NCI-H1105 (cell line): ENCODE data around the gene ZSCAN5C.
"Not testable (repeated sequence)": the region's sequence is repeated elsewhere in the genome, so short reads cannot be mapped to it uniquely, and the experiment has no call there.

Experiments
- DNase-seq: peaks from one replicate; lab custom pipeline; 2025; lab: John Stamatoyannopoulos, UW

The ZSCAN5C gene

GRCh38 chr19:56191711-56192110 lies 10.4 kb upstream of the ZSCAN5C start:
- no peak for DNase-seq

DNA sequence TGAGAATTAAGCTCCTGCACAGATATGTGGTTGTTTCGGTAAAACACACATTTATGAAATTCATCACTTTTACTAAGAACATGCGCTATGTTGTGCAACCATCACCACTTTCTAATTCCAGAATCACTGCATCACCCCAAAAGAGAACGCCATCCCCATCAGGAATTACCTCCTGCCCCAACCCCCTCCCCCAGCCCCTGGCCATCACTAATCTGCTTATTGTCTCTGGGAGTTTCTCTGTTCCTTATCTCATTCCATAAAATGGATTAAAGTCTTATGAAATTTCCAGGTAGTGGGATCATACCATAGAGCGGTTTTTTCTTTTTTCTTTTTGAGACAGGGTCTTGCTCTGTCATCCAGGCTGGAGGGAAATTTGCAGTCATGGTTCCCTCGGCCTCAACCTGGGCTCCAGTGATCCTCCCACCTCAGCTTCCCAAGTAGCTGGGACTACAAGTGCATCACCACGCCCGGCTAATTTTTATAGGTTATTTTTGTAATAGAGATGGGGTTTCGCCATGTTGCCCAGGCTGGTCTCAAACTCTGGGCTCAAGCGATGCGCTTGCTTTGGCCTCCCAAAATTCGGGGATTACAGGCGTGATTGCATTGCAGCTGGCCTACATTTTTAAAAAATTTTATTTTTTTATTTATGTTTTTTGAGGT lies 8.0 kb upstream of the ZSCAN5C start:
- DNase-seq: no peak

- DNase-seq: not testable (repeated sequence)
Observed at GRCh38 chr19:56197646-56198045, 4.4 kb upstream of the ZSCAN5C start, which contains the start of gene ZSCAN5B. Gene ZSCAN5B, minus strand, starts transcription at chr19:56197783. Its CDS starts 4,731 bp downstream, at chr19:56193052.

DNA sequence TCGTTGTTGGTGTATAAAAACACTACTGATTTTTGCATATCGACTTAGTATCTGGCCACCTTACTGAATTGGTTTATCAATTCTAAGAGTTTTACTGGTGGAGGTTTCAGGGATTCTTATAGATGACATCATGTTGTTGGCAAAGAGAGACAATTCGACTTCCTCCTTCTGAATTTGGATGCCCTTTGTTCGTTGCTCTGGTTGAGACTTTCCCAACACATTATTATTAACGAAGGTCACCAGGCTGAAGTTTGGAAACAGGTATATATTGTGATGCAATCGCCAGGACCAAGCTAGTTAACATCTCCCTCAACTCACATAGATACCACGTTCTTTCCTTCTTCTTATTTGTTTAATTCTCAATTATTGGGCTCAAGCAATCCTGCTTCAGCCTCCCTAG lies 2.4 kb upstream of the ZSCAN5C start:
- DNase-seq: no peak

DNA sequence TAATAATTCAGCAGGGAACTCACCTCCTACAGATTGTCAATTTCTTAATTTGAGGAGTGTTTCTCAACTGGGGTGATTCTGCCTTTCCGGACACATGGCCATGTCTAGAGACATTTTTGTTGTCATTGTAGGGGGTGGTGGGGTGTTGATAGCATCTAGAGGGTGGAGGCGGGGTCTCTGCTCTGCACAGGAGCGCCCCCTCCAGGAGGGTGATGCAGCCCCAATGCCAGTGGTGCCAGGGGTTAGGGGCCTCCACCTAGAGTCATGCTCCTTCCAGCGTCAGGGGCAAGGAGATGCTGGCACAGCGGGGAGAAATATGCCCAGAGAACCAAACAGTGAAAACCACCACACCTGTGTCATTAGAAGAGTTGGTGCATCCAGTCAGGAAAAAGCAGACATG lies 5.5 kb downstream of the ZSCAN5C start:
- DNase-seq: not testable (repeated sequence)

- no peak for DNase-seq
Observed at GRCh38 chr19:56209091-56209490, 7.0 kb downstream of the ZSCAN5C start.

- not testable (repeated sequence) for DNase-seq
Observed at GRCh38 chr19:56210036-56210435, 8.0 kb downstream of the ZSCAN5C start.

GRCh38 chr19:56211718-56212117 lies 9.6 kb downstream of the ZSCAN5C start:
- DNase-seq: no peak

DNA sequence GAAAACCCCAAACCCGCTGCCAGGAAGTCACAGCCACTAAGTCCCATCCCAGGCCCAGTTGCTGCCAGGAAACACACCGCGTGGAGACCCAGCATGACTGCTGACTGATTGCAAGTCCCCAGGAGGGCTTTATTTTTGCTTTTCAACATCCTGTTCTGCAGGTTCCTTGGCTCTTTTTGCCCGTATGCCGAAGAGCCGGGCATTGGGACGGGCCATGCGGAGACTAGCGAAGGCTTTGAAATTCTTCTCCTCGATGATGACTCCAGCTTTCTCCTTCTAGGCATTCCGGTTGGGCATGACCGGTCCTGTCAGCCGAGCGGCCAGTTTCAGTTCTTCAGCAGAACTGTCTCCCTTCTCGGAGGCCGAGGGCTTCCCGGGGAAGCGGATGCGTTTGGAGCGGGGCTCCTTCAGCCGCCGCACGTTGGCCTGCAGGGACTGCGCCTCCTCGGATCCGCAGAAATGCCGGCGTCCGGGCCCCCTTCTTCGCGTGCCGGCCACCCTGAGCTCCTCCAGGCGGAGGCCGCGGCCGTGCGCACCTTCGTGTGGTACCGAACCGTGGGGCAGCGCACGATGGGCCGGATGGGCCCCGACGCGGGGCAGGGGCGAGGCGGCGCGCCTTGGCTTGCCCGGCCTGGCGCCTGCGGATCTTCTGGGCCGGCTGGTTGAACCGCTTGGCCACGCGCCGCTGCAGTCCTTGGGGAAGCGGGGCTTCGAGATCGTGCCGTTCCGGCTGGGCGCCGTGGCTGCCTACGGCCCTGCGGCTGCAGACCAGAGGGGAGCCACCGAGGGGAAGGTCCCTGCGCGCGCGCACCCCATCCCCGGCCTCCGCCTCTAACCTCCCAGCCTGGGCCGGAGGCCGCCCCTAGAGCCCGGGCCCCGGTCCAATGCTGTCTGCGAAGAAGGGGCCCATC lies 15.2 kb downstream of the ZSCAN5C start:
- DNase-seq: no peak

DNA sequence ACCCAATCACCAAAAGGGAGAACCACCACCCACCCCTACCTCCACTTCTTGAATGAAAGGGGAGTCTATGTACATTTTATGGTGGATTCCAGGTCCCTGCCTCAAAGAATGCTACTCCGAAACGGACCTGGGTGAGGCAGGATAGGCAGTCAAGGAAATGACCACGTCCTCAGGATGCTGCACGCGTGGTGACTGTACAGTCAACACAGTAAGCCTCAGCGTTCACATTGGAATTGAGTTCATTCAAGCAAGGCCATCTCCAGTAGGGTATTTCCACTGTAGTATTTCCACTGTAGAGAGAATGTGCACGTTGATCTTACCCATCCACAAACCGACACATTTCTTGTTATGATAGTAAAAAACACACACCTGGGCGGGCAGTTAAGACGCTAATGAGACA lies 16.9 kb downstream of the ZSCAN5C start:
- DNase-seq: no peak

DNA sequence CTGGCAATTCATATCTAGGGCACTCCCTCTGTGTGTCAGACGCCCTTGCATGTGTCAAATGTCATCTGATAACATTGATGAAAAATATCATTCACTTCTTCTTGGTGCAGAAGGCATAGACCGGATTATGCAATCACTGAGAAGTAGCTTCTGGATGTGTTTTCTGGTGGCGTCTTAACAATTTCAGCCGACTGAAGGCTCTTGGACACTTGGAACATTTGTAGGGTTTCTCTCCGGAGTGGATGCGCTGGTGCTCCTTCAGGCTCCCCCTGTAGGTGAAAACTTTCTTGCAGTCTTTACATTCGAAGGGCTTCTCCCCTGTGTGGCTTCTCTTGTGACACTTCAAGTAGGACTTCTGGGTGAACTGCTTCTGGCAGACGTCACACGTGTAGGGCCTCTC lies 19.4 kb downstream of the ZSCAN5C start:
- DNase-seq: not testable (repeated sequence)

- DNase-seq: no peak
Observed at GRCh38 chr19:56221851-56222250, 19.8 kb downstream of the ZSCAN5C start.

DNA sequence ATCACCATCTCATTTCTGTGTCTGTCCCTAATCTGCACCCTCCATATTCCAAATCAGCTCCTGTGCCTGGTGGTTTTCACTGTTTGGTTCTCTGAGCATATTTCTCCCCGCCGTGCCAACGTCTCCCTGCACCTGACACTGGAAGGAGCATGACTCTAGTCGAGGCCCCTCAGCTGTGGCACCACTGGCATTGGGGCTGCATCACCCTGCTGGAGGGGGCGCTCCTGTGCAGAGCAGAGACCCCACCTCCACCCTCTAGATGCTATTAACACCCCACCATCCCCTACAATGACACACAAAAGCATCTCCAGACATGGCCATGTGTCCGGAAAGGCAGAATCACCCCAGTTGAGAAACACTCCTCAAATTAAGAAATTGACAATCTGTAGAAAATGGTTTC lies 20.8 kb downstream of the ZSCAN5C start:
- DNase-seq: no peak

DNA sequence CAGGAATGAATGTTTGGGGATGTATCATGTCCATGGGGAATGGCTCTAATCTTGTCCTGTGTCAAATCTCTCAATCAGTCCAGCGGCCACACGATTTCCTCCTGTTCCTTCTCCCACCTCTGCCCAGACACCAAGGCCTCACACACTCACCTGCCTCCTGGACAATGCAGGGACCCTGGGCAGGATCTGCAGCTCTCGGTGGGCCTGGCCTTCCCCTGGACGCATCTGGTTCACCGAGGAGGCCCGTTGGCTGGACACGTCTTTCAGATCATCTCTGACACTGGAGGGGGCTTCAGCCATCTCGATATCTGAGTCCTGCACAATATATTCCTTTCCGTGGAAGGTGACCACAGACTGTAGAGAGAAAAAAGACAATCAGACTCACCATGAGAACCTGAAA lies 21.4 kb downstream of the ZSCAN5C start:
- no peak for DNase-seq

- DNase-seq: no peak
Observed at GRCh38 chr19:56245121-56245740, 43.2 kb downstream of the ZSCAN5C start.

DNA sequence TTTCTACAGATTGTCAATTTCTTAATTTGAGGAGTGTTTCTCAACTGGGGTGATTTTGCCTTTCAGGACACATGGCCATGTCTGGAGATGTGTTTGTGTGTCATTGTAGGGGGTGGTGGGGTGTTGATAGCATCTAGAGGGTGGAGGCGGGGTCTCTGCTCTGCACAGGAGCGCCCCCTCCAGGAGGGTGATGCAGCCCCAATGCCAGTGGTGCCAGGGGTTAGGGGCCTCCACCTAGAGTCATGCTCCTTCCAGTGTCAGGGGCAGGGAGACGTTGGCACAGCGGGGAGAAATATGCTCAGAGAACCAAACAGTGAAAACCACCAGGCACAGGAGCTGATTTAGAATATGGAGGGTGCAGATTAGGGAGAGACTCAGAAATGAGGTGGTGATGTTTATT lies 43.7 kb downstream of the ZSCAN5C start:
- DNase-seq: not testable (repeated sequence)

GRCh38 chr19:56248736-56249338 lies 46.8 kb downstream of the ZSCAN5C start:
- DNase-seq: not testable (repeated sequence)

DNA sequence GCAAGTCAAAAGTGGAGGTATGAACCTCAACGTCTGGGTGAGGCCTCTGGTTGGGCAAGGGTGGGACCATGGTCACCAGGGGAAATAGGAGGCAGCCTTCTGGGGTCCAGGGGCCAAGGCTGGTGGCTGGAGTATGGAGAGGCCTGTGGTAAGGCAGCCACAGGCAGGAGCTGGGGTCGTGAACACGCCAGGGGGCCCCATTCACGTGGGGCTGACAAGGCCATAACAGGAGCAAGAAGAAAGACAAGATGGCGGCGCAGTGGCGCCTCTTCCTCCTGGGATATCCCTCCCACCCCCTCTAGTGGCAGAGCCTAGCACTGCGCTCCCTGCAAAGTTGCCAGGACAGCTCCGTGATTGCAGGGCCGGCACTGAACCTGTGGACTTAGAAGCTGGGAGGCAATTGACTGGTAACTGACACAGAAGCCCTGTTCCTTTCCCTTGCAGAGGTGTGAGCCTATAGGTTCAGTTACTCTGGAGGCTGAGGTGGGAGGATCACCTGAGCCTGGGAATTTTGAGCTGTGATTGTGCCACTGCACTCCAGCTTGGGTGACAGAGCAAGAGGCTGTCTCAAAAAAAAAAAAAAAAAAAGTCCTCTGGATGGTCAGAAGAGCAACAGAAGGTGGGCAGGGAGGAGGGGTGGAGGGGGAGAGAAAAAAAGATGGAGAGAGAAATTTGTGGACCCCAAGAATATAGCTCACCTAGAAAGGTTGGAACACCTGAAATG lies 50.8 kb downstream of the ZSCAN5C start:
- peak; percentile 53 for DNase-seq

GRCh38 chr19:56253737-56254136 lies 51.7 kb downstream of the ZSCAN5C start:
- DNase-seq: peak; percentile 43

- DNase-seq: no peak
Observed at GRCh38 chr19:56258272-56258671, 56.2 kb downstream of the ZSCAN5C start.
